HG03135 (cell line): ENCODE results near the gene TNS1.

ENCODE experiments used
- ATAC-seq: cut with Tn5 transposase; IDR thresholded peaks from one replicate; pipeline ENCODE4 v1.9.1; 2021; ENCODE audit warnings: mild to moderate bottlenecking, moderate library complexity; ENCODE audit not compliant: unreplicated experiment

TNS1 gene

GRCh38 chr2:217983276-217984233 is 19.2 kb downstream of the TNS1 start:
- no peak for ATAC-seq

DNA sequence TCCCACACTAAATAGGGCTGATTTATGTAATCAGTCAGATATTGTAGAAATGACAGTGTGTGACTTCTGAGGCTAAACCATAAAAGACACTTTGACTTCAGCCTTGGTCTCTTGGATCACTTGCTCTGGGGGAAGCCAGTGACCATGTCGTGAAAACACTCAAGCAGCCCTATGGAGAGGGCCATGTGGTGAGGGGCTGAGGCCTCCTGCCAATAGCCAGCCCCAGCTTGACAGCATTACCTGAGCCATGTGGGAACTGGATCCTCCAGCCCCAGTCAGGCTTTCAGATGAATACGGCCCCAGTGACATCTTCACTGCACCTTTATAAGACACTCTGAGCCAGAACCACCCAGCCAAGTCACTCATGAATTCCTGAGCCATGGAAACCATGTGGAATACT is 20.8 kb downstream of the TNS1 start:
- ATAC-seq, result no peak

- ATAC-seq, result no peak
Measured at GRCh38 chr2:217981084-217981730, 21.6 kb downstream of the TNS1 start.

- ATAC-seq, result no peak
Measured at GRCh38 chr2:217980591-217980990, 22.2 kb downstream of the TNS1 start.

GRCh38 chr2:217980036-217980435 is 22.8 kb downstream of the TNS1 start:
- ATAC-seq, result no peak

- no peak for ATAC-seq
Measured at GRCh38 chr2:217979151-217979811, 23.5 kb downstream of the TNS1 start.

DNA sequence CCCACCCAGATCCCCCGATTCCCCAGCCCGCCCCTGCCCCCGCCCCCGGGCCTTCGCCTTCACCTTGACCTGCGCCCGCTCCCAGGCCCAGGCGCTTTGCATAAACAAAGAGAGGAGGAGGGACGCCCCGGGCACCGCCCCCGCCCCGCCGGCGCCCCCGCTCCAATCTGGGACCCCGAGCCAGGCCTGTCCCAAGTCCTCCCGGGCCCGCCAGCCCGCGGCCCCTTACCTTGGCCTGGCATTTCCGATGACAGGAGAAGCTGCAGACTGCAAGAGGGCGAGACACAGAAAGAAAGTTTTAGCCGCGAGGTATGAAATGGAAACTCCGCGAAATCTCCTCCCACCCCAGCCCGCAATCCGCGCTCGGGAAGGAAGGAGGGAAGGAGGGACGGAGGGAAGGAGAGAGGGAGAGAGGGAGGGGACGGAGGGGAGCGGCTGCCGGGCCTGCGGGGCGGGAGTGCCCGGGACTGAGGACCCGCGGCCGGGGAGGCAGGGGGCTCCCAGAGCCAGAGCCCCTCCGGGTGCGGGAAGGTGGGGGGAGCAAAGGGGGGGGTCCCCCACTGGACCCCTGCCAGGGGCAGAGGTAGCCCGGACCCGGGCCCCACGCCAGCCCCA is 24.2 kb downstream of the TNS1 start:
- no peak for ATAC-seq

DNA sequence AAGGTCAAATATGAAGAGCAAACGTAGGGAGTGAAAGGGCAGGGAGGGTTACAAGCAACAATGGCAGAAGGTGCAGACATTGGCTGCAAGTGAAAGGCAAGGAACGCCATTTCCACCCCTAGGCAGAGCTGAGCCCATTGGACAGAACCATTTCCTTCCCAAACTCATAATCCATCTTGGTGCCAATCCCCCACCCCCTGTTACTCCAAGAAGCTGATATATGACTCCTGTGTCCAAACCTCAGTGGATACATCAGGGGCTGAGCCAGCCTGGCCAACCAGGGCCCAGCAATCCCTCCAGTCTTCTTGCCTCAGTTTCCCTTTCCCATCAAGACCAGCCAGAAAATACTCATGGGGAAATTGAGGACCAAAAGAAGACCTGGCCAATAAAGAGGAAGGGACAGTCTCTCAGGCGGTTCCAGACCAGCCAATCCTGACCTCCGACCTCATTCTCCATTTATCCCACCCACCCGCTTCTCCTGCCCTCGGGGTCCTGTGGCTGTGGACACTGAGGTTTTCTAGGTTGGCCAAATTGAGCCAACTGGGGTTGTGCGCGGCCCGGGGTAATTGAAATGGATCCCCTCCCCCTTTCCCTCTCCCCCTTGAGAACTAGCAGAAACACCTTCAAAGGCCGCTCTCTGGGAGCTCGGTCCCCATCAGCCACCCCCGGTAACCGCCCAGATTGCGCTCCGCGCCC is 24.8 kb downstream of the TNS1 start:
- ATAC-seq, result no peak

DNA sequence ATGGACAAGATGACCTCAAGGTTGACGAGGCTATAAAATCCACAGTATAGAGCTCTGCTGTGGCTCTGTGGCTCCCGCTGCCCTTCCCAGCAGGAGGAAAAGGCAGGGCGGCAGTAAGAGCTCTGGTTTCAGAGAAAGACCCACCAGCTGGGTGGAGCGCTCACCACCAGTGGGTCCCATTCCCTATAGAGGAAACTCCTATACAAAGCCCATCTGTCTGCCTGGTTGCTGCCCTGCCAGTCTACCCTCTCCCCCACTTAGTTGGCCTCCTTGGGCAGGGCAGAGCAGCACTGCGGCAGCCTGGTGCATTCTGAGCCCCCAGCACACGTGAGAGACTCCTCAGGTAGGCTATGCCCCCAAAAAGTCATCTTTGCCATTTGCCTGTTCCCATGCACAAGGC is 26.5 kb downstream of the TNS1 start:
- ATAC-seq, result no peak

- ATAC-seq, result no peak
Measured at GRCh38 chr2:217975626-217976025, 27.2 kb downstream of the TNS1 start.

DNA sequence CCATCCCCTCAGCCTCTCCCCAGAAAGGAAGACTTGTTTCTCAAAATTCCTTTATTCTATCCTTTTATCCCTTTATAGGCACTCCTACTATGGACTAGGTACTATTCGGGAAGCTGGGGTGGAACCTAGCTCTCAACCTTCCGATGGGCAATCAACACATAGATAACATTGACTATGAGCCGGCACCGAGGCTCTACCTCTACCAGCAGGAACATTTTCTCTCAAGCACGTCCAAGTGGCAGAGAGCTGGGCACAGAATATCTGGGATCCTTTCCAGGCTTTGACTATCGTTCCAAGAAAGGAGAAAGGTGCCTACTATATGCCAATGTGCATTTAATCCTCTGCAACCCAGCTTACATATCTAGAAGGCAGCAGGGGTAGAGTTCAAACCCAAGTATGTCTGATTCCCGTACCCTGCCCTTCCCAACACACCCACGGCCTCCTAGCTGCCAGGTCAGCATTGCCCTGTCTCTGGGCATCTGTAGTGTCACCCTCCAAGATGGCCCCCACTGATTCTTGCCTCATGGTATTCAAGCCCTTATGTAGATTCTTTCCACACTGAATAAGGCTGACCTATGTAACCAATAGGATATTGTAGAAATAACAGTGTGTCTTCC is 28.3 kb downstream of the TNS1 start:
- ATAC-seq, result no peak

DNA sequence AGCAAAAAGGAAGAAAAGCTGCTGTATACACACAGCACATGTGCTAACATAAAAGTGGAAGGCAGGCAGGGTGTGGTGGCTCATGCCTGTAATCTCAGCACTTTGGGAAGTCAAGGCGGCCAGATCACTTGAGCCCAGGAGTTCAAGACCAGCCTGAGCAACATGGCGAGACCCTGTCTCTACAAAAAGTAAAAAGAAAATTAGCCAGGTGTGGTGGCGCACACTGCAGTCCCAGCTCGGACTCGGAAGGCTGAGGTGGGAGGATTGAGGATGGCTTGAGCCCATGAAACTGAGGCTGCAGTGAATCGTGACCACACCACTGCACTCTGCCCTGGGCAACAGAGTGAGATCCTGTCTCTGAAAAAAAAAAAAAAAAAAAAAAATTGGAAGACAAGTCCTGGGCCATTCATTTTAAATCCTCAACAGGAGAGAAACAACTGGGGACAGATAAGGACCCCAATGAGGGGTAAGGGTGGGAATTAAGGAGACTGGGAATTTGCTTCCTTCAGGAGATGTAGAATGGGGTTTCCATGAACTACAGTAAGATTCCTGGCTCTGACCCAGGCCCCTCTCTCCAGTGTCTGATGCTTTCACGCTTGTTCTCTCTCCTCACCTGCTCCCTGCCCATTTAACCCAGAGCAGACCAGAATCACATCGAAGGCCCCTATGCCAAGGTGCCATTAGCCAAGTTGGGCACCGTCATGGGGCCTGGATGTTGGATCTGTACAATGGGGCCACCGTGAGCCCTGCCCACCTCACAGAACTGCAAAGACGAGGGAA is 29.6 kb downstream of the TNS1 start:
- ATAC-seq, result no peak

GRCh38 chr2:217972490-217972889 is 30.3 kb downstream of the TNS1 start:
- no peak for ATAC-seq

DNA sequence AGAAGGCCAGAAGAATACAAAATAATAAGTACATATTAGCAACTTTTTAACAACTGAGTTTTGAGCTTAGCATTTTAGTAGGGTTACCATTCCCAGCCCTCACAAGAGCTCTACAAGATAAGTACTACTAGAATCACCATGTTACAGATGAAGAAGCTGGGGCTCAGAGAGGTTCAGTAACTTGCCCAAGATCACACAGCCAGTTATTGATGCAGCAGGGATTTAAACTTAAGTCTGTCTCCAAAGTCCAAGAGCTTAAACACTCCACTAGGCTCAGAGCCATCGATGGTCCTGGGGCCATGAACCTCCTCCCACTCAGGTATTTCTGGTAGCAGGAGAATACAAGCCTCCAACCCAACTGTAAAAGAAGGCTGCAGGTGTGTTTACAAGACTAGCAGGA is 30.8 kb downstream of the TNS1 start:
- no peak for ATAC-seq

- ATAC-seq, result no peak
Measured at GRCh38 chr2:217971166-217971565, 31.6 kb downstream of the TNS1 start.

DNA sequence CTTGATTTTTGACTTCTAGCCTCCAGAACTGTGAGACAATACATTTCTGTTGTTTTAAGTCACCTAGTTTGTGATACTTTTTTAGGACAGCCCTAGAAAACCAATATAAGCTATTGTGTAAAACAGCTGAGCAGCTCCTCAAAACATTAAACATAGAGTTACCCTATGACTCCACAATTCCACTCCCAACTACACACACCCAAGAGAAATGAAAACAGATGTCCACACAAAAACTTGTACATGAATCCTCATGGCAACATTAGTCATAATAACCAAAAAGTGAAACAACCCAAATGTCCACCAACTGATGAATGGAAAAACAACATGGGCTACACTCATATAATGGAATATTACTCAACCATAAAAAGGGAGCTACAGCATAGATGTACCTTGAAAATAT is 32.6 kb downstream of the TNS1 start:
- ATAC-seq, result no peak

GRCh38 chr2:217969588-217969987 is 33.2 kb downstream of the TNS1 start:
- ATAC-seq, result no peak

DNA sequence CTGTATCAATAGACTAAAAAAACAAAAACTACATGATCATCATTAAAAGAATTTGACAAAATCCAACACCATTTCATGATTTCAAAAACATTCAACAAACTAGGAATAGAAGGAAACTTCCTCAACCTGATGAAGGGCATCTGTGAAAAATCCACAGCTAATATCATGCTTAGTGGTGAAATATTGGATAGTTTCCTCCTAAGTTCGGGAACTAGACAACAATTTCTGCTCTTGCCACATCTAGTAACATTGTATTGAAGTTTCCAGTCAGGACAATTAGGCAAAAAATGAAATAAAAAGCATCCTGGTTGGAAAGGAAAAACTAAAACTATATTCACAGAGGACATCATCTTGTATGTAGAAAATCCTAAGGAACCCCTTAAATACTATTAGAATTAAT is 34.8 kb downstream of the TNS1 start:
- ATAC-seq, result no peak

DNA sequence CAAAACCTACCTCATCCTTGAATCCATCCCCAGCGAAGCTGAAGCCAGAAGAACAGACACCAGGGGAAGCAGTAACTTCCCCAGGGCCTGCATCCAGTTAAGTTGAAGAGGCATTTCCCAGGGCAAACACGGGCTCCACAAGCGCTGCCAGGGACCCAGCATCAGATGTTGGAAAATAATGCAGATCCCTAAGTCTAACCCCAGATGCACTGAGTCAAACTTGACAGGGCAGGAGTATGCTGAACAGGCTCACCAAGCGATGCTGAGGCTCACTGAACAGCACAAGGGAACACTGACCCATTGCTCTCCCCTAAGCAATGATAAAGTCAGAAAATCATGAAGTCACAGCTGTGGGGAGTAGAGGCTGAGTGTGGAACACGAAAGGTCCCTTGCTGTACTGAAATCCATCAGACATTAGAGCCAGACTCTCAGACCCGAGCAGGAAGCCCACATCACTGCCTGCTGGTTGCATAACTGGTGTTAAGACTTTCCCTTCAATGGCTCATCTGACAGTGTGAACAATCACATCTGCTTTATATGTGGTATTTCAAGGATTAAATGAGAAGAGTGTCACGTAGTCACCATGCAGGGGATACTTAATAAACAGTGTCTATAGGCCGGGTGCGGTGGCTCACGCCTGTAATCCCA is 36.2 kb downstream of the TNS1 start:
- no peak for ATAC-seq
